Measurements from ENCODE around the gene PTPRN2.

Gene PTPRN2

GRCh38 chr7:157602156-157602555 is 985.5 kb downstream of the PTPRN2 start:
- no peak overlapping the region for H3K4me3 ChIP-seq (ENCODE audit: low read depth, low read length)

DNA sequence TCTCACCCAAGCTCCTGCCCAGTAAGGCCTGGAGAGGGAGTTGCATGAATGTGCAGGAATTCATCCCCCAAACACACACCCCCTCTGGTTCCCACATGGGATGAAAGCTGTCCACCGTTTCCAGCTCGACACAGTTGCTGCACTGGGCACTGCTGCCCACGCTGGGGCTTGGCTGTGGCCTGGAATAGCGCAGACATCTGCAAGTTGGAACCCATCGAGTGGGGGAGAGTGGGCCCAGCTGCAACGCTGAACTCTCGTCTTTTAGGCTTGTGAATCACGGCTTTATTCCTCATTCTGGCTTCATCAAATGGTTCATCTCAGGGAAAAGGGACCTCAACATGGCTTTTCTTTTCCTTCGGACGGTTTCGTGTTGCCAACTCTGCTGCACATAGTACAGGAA is 986.1 kb downstream of the PTPRN2 start:
- no peak for TF ChIP-seq CTCF (IDR thresholded peaks at IDR 0.05; ENCODE audit: low read depth, low read length)
- H3K4me3 ChIP-seq (ENCODE audit: low read depth, low read length), result no peak overlapping the region

More at GRCh38 chr7:157602156-157602555, 985.5 kb downstream of the PTPRN2 start:
- no peak for TF ChIP-seq CTCF (IDR thresholded peaks at IDR 0.05; ENCODE audit: low read depth, low read length)

- no peak for TF ChIP-seq CTCF (IDR thresholded peaks at IDR 0.05; ENCODE audit: low read depth, low read length)
- no peak overlapping the region for H3K4me3 ChIP-seq (ENCODE audit: low read depth, low read length)
These were observed 988.1 kb downstream of the PTPRN2 start for GRCh38 chr7:157599491-157599890.

DNA sequence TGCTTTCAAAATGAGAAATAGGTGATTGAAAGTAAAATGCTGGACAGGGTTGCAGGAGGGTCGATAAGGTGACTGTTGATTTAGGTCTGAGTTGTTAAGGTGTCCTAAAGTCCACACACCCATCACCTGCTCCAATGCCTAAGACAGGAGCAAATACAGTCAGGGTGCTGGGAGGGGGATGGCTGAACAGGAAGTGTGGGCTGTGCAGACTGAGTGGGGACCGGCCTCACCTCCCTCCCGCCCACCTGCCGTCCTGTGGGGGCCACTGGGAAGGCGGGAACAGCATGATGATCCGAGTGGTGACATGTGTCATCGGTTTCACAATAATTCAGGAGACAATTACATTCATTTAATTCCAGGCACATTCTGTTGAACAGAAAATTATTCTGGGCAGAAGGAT is 990.1 kb downstream of the PTPRN2 start:
- H3K4me3 ChIP-seq (ENCODE audit: low read depth, low read length), result no peak overlapping the region
- TF ChIP-seq CTCF (IDR thresholded peaks at IDR 0.05; ENCODE audit: low read depth, low read length), result no peak

DNA sequence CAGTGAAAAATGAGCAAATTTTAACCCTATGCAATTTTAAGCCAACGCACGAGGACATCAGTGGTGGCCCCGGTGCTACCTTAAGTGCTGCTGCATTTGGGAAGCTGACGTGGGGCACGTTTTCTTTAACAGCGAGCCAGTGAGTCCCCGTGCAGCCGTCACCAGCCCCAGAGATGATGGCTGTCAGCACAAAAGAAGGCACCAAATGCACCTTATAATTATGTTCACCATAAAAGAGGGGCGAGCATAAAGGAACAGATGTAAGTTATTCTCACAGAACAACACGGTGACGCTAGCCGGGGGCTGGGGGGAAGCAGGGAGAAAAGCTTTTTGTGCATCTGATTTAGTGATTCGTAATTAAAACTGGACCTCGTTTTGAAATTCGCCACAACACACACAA is 990.7 kb downstream of the PTPRN2 start:
- no peak for TF ChIP-seq CTCF (IDR thresholded peaks at IDR 0.05; ENCODE audit: low read depth, low read length)
- no peak overlapping the region for H3K4me3 ChIP-seq (ENCODE audit: low read depth, low read length)

DNA sequence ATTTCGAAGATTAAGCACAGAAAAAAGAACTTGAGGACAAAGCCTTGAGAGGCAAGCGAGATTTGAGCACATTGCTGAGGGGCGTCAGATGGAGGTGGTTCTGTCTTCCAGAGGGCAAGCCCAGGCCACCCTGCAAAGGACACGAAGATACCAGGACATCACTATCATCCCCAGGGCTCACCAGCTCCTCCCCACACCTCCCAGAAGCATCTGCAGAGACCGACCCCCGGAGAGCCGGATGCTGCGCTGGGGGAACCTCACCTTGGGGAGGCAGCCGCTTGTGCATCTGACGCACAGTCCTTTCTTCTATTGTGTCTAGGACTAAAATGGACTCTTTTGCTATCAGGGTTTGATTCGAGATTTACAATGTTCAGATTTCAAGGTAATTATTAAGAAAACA is 991.2 kb downstream of the PTPRN2 start:
- no peak overlapping the region for H3K4me3 ChIP-seq (ENCODE audit: low read depth, low read length)
- TF ChIP-seq CTCF (IDR thresholded peaks at IDR 0.05; ENCODE audit: low read depth, low read length), result no peak

DNA sequence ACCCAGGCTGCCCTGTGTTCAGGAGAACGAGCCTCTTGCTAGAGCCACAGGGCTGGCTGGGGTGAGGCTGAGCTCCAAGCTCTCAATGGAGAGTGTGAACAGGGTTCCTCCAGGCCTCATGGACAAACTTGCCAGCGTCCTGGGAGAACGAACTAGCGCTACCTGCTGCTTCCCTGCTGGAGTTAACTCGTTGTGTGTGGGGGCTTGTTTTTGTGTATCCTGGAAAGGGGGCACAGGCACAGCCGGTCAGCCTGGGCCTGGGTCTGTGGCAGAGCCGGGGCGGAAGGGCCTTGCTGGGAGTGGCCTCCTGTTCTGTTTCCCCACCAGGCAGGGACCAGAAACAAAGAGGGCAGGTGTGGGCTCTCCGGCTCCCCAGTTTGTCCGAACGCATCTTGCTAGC is 991.6 kb downstream of the PTPRN2 start:
- no peak overlapping the region for H3K4me3 ChIP-seq (ENCODE audit: low read depth, low read length)
- no peak for TF ChIP-seq CTCF (IDR thresholded peaks at IDR 0.05; ENCODE audit: low read depth, low read length)

All from WI38 (cell line).